Stomach (tissue), 9 donors: ENCODE results near the gene CSGALNACT2. TPM values are rescaled to one million over a fixed set of nuclear protein-coding genes. Genes with fewer than 3 reads are reported as not detected.
"Not testable (repeated sequence)": the region's sequence is repeated elsewhere in the genome, so short reads cannot be mapped to it uniquely, and the experiment has no call there.

Experiments used
- DNase-seq, 2 donors: peaks; one replicate each; pipeline versions ENCODE4 v3.0.0 to v3.0.0-alpha.2; 2013 to 2019
- H3K27ac ChIP-seq, 5 donors: fragments of 200-600 bp in 4 of 5; sonication (generic) in 4 of 5; one replicate each; pipeline ENCODE4 v1.5.1; 2013 to 2019; ENCODE audit warnings: mild to moderate bottlenecking in 1 of 5, moderate library complexity in 1 of 5
- H3K27me3 ChIP-seq, 3 donors: fragments of 200-600 bp; sonication (generic); one replicate each; pipeline ENCODE4 v1.5.1; 2017 to 2019; ENCODE audit warnings: mixed run types in 1 of 3
- H3K36me3 ChIP-seq, 4 donors: fragments of 200-600 bp; sonication (generic); 1 replicate in 3 of 4; 2 replicates in 1 of 4; pipeline ENCODE4 v1.5.1; 2016 to 2019
- H3K4me1 ChIP-seq, 4 donors: fragments of 200-600 bp; sonication (generic); one replicate each; pipeline ENCODE4 v1.5.1; 2016 to 2019
- H3K4me3 ChIP-seq, 4 donors: fragments of 200-600 bp; sonication (generic) in 3 of 4; one replicate each; pipeline ENCODE4 v1.5.1; 2016 to 2019; ENCODE audit warnings: mild to moderate bottlenecking in 1 of 4
- H3K9me3 ChIP-seq, 4 donors: fragments of 200-600 bp; sonication (generic); one replicate each; pipeline ENCODE4 v1.5.1; 2016 to 2019
- CTCF ChIP-seq, 7 experiments: fragments of 450-650 bp in 4 of 7; fragments of 200-600 bp in 3 of 7; sonication (generic) in 3 of 7; IDR thresholded peaks; one replicate each; pipeline ENCODE4 v1.5.1; 2016 to 2019; ENCODE audit warnings: antibody characterized with exemption in 7 of 7, control low read depth in 2 of 7, mild to moderate bottlenecking in 1 of 7
- EP300 ChIP-seq: sonication (generic); formaldehyde crosslinking; IDR thresholded peaks from one replicate; pipeline ENCODE4 v1.6.1; 2017; ENCODE audit warnings: antibody characterized with exemption
- POLR2A ChIP-seq, 4 donors: fragments of 450-650 bp; IDR thresholded peaks; one replicate each; pipeline ENCODE4 v1.6.1; 2016; ENCODE audit warnings: antibody characterized with exemption in 4 of 4, control low read depth in 2 of 4, mild to moderate bottlenecking in 1 of 4, moderate library complexity in 1 of 4
- POLR2AphosphoS5 ChIP-seq, 3 donors: sonication (generic); formaldehyde crosslinking; IDR thresholded peaks; one replicate each; pipeline ENCODE4 v1.6.1; 2016; ENCODE audit warnings: antibody characterized with exemption in 3 of 3
- WGBS, 5 donors: extraction: QIAGEN DNeasy Blood & Tissue Kit in 3 of 5; methylation state at CpG; one replicate each; pipeline versions ENCODE4 v1.1.5 to v1.1.7; 2013 to 2018; 5-methylcytosine and 5-hydroxymethylcytosine counted together
- intact Hi-C: fragments of 100-400 bp; cut with DNase I; formaldehyde crosslinking; loops from one replicate; pipeline ENCODE4 v1.15.1; 2023; ENCODE audit warnings: low total_unique reads
- polyA plus RNA-seq, 3 donors: library from polyadenylated mRNA; stranded (reverse); fragments of 200-250 nt; gene quantifications; one replicate each; pipeline ENCODE4 v1.2.3, GENCODE V29; 2013
- total RNA-seq, 5 donors: library from RNA; depleted of rRNA; stranded (reverse); fragments of >200 nt; gene quantifications; one replicate each; pipeline versions ENCODE4 v1.1.0 to v1.2.3, GENCODE V29; 2014 to 2016
- donor health status: healthy with polysubstance abuse.
- donor health status: Bipolar disorder and iron deficiency.
- donor health status: healthy.

The CSGALNACT2 gene
- total and polyA plus RNA-seq, 8 donors = 2.0 to 30.1 (median 7.8) TPM

GRCh38 chr10:43091846-43092245 is 46.4 kb upstream of the CSGALNACT2 start:
- DNase-seq = no peak
- intact Hi-C loops = no loop called here
- 49 to 63% (median 58%) methylated on average over 3 of the region's 3 CpGs for WGBS, 5 donors

GRCh38 chr10:43093423-43094076 is 44.7 kb upstream of the CSGALNACT2 start:
- H3K36me3 ChIP-seq = no peaks in the 10 kb centered on the region
- TF ChIP-seq EP300 (no peak), POLR2A (IDR thresholded peaks at IDR 0.05) (no peak), CTCF (IDR thresholded peaks at IDR 0.05) (no peak), POLR2AphosphoS5 (IDR thresholded peaks at IDR 0.05) (no peak)

More at GRCh38 chr10:43091846-43092245, 46.4 kb upstream of the CSGALNACT2 start:
- Histone ChIP-seq H3K9me3 (no peaks in the 10 kb centered on the region), H3K4me1 (peaks cover 0 to 8% (median 0%) of the 10 kb centered on the region in 4 donors), H3K4me3 (no peak overlapping the region), H3K27me3 (peaks cover 0 to 12% (median 0%) of the 10 kb centered on the region in 3 donors), H3K27ac (no peak overlapping the region), H3K36me3 (no peaks in the 10 kb centered on the region)
- no peak for TF ChIP-seq POLR2A (IDR thresholded peaks at IDR 0.05)
- TF ChIP-seq EP300 = no peak

GRCh38 chr10:43094085-43094484 is 44.2 kb upstream of the CSGALNACT2 start:
- no peak for DNase-seq
- 69 to 72% (median 69%) methylated on average over 9 of the region's 9 CpGs for WGBS, 5 donors
- H3K27me3 ChIP-seq = peaks cover 0 to 12% (median 0%) of the 10 kb centered on the region in 3 donors
- peaks cover 0 to 8% (median 0%) of the 10 kb centered on the region in 4 donors for H3K4me1 ChIP-seq
- no peak for TF ChIP-seq POLR2A (IDR thresholded peaks at IDR 0.05)
- no peak for TF ChIP-seq EP300
- TF ChIP-seq POLR2AphosphoS5 (IDR thresholded peaks at IDR 0.05) = no peak
- TF ChIP-seq CTCF (IDR thresholded peaks at IDR 0.05) = no peak
- H3K27ac ChIP-seq = no peak overlapping the region
- no peaks in the 10 kb centered on the region for H3K36me3 ChIP-seq
- no peak overlapping the region for H3K4me3 ChIP-seq
- H3K9me3 ChIP-seq = no peaks in the 10 kb centered on the region
- intact Hi-C loops = no loop called here

More at GRCh38 chr10:43093423-43094076, 44.7 kb upstream of the CSGALNACT2 start:
- Histone ChIP-seq H3K4me1 (peaks cover 0 to 8% (median 0%) of the 10 kb centered on the region in 4 donors), H3K27me3 (peaks cover 0 to 12% (median 0%) of the 10 kb centered on the region in 3 donors), H3K27ac (no peak overlapping the region), H3K4me3 (no peak overlapping the region), H3K9me3 (no peaks in the 10 kb centered on the region)
- peak in 1 of 2 donors; percentile 54 for DNase-seq
- intact Hi-C loops = no loop called here
- WGBS, 5 donors = 20 to 38% (median 27%) methylated on average over 12 of the region's 12 CpGs

GRCh38 chr10:43099339-43099738 is 38.9 kb upstream of the CSGALNACT2 start:
- H3K27me3 ChIP-seq = peaks cover 0 to 54% (median 1%) of the 10 kb centered on the region in 3 donors
- 80 to 87% (median 84%) methylated on average over 6 of the region's 6 CpGs for WGBS, 5 donors
- H3K36me3 ChIP-seq, H3K27ac ChIP-seq, H3K4me3 ChIP-seq, DNase-seq, H3K9me3 ChIP-seq, intact Hi-C loops, H3K4me1 ChIP-seq: not testable (repeated sequence)

GRCh38 chr10:43099928-43100327 is 38.3 kb upstream of the CSGALNACT2 start:
- Histone ChIP-seq H3K4me3 (no peak overlapping the region), H3K36me3 (no peaks in the 10 kb centered on the region), H3K4me1 (peaks cover 5 to 7% (median 6%) of the 10 kb centered on the region in 4 donors), H3K27ac (no peak overlapping the region), H3K27me3 (peaks cover 0 to 59% (median 7%) of the 10 kb centered on the region in 3 donors), H3K9me3 (no peaks in the 10 kb centered on the region)
- 67 to 76% (median 70%) methylated on average over 4 of the region's 4 CpGs for WGBS, 5 donors
- no peak for DNase-seq
- intact Hi-C loops = loop anchor here (5.0 kb wide), 1 partner anchor 233 kb away; no protein-coding TSS in a partner anchor
- TF ChIP-seq EP300 (no peak), CTCF (IDR thresholded peaks at IDR 0.05) (no peak), POLR2AphosphoS5 (IDR thresholded peaks at IDR 0.05) (no peak), POLR2A (IDR thresholded peaks at IDR 0.05) (no peak)
